Kidney epithelial cell (primary cell): Measurements from ENCODE around the gene IQCE. TPM values are rescaled to one million over a fixed set of nuclear protein-coding genes. Genes with fewer than 3 reads are reported as not detected.

Experiments
- DNase-seq: peaks from one replicate; pipeline ENCODE4 v3.0.0-alpha.2; 2010; ENCODE audit warnings: low read depth
- H3K27me3 ChIP-seq: 2 replicates; pipeline ENCODE4 v1.6.0; 2011; ENCODE audit warnings: low read length; ENCODE audit not compliant: control insufficient read depth, insufficient read depth
- H3K36me3 ChIP-seq: 2 replicates; pipeline ENCODE4 v1.5.1; 2011; ENCODE audit warnings: low read length; ENCODE audit not compliant: control insufficient read depth, insufficient read depth
- H3K4me3 ChIP-seq: 2 replicates; pipeline ENCODE4 v1.5.1; 2011; ENCODE audit warnings: low read depth, mild to moderate bottlenecking, control low read depth, low read length
- CTCF ChIP-seq: IDR thresholded peaks from 2 replicates; pipeline ENCODE4 v1.5.1; 2011; ENCODE audit warnings: mild to moderate bottlenecking, moderate library complexity, low read length, control low read depth, inconsistent platforms; ENCODE audit not compliant: insufficient read depth, poor library complexity, severe bottlenecking
- total RNA-seq: library from RNA; depleted of rRNA; stranded (reverse); fragments of >200 nt; gene quantifications from 2 replicates; pipeline ENCODE4 v1.2.3, GENCODE V29; 2015

IQCE gene
- total RNA-seq, 1 donor from 2014 or later, result 18.0 TPM

GRCh38 chr7:2571409-2571808, 12.6 kb downstream of the IQCE start:
- no peak for TF ChIP-seq CTCF
- H3K27me3 ChIP-seq, result no peaks in the 10 kb centered on the region
- peaks cover 2% of the 10 kb centered on the region for H3K36me3 ChIP-seq
- DNase-seq, result no peak
- H3K4me3 ChIP-seq, result no peak overlapping the region

GRCh38 chr7:2572101-2572842, 13.5 kb downstream of the IQCE start:
- peak; percentile 37 for DNase-seq
- Histone ChIP-seq H3K36me3 (peaks cover 2% of the 10 kb centered on the region), H3K27me3 (no peaks in the 10 kb centered on the region), H3K4me3 (no peak overlapping the region)
- TF ChIP-seq CTCF, result no peak

GRCh38 chr7:2573761-2574160, 15.0 kb downstream of the IQCE start:
- Histone ChIP-seq H3K4me3 (no peak overlapping the region), H3K36me3 (no peaks in the 10 kb centered on the region), H3K27me3 (no peaks in the 10 kb centered on the region)
- DNase-seq, result no peak
- no peak for TF ChIP-seq CTCF

- Histone ChIP-seq H3K36me3 (no peaks in the 10 kb centered on the region), H3K27me3 (no peaks in the 10 kb centered on the region), H3K4me3 (no peak overlapping the region)
- no peak for DNase-seq
- no peak for TF ChIP-seq CTCF
Measured at GRCh38 chr7:2575046-2575732, 16.4 kb downstream of the IQCE start.

GRCh38 chr7:2575733-2576340, 17.1 kb downstream of the IQCE start:
- no peak overlapping the region for H3K4me3 ChIP-seq
- no peaks in the 10 kb centered on the region for H3K27me3 ChIP-seq
- TF ChIP-seq CTCF, result no peak
- no peaks in the 10 kb centered on the region for H3K36me3 ChIP-seq
- DNase-seq, result no peak
